OCI-LY7 (cell line): ENCODE measurements around the gene BCS1L. TPM values are rescaled to one million over a fixed set of nuclear protein-coding genes. Genes with fewer than 3 reads are reported as not detected.

Experiments
- BruUV-seq: library from RNA; stranded (reverse); fragments of 400-500 nt; replicated peaks from 2 replicates; lab custom pipeline; 2021; lab: Mats Ljungman, UMichigan
- CTCF ChIA-PET: fragments of 300-600 bp; sonication (Branson Sonifier 250); formaldehyde crosslinking; loops from one replicate; lab custom pipeline; 2022; ENCODE audit warnings: antibody characterized with exemption; ENCODE audit not compliant: unreplicated experiment; lab: Charles Lee
- POLR2A ChIA-PET: fragments of 300-600 bp; sonication (Branson Sonifier 250); formaldehyde crosslinking; loops from one replicate; lab custom pipeline; 2022; ENCODE audit warnings: antibody characterized with exemption; lab: Charles Lee
- DNase-seq: peaks from one replicate; pipeline ENCODE4 v3.0.0-alpha.2; 2015; ENCODE audit warnings: low spot score
- H2AFZ ChIP-seq: fragments of 200-600 bp; sonication (generic), shearing (Covaris generic); 2 replicates; pipeline ENCODE4 v1.6.1; 2014; ENCODE audit warnings: mild to moderate bottlenecking, antibody characterized with exemption, low read length, moderate library complexity
- H3K27ac ChIP-seq: fragments of 200-600 bp; sonication (generic); 2 replicates; pipeline ENCODE4 v1.5.1; 2014; ENCODE audit warnings: mixed run types, low read depth, mild to moderate bottlenecking, moderate library complexity, low read length, inconsistent platforms; ENCODE audit not compliant: poor library complexity, severe bottlenecking
- H3K36me3 ChIP-seq: fragments of 200-600 bp; sonication (generic); 2 replicates; pipeline ENCODE4 v1.6.1; 2014; ENCODE audit warnings: mild to moderate bottlenecking, antibody characterized with exemption, low read length, moderate library complexity, mixed read lengths; ENCODE audit not compliant: insufficient read depth
- H3K4me1 ChIP-seq: fragments of 200-600 bp; sonication (generic); 2 replicates; pipeline ENCODE4 v1.5.1; 2014; ENCODE audit warnings: mild to moderate bottlenecking, low read length; ENCODE audit not compliant: insufficient read depth, poor library complexity, severe bottlenecking
- H3K4me2 ChIP-seq: fragments of 200-600 bp; sonication (generic); 2 replicates; pipeline ENCODE4 v1.6.1; 2014; ENCODE audit warnings: mild to moderate bottlenecking, low read length
- H3K4me3 ChIP-seq: fragments of 200-600 bp; sonication (generic); 2 replicates; pipeline ENCODE4 v1.5.1; 2014; ENCODE audit warnings: mild to moderate bottlenecking, low read depth, low read length; ENCODE audit not compliant: poor library complexity, severe bottlenecking
- H3K79me2 ChIP-seq: fragments of 200-600 bp; sonication (generic); 2 replicates; pipeline ENCODE4 v1.6.1; 2016; ENCODE audit warnings: low read depth, mild to moderate bottlenecking, low read length, moderate library complexity, mixed read lengths; ENCODE audit not compliant: insufficient read depth
- H3K9me2 ChIP-seq: fragments of 200-600 bp; sonication (generic); 2 replicates; pipeline ENCODE4 v1.6.1; 2016; ENCODE audit warnings: mild to moderate bottlenecking, low read length, mixed read lengths; ENCODE audit not compliant: insufficient read depth
- H3K9me3 ChIP-seq: fragments of 200-600 bp; sonication (generic); 2 replicates; pipeline ENCODE4 v1.6.1; 2014; ENCODE audit warnings: mild to moderate bottlenecking, mixed run types, low read length, mixed read lengths
- H4K20me1 ChIP-seq: fragments of 200-600 bp; sonication (generic); 2 replicates; pipeline ENCODE4 v1.6.1; 2014; ENCODE audit warnings: mild to moderate bottlenecking, antibody characterized with exemption, low read length, moderate library complexity, mixed read lengths; ENCODE audit not compliant: insufficient read depth
- EZH2phosphoT487 ChIP-seq: fragments of 200-600 bp; sonication (generic); IDR thresholded peaks from 2 replicates; pipeline ENCODE4 v1.6.1; 2018; ENCODE audit warnings: low read depth, borderline replicate concordance, mild to moderate bottlenecking, mixed run types, antibody characterized with exemption, low read length, moderate library complexity, mixed read lengths
- intact Hi-C: fragments of 100-400 bp; cut with micrococcal nuclease; formaldehyde crosslinking; loops from one replicate; pipeline ENCODE4 v1.10.0; 2022; ENCODE audit not compliant: unreplicated experiment
- total RNA-seq, 2 experiments: library from RNA; depleted of rRNA in 1 of 2; stranded (reverse); fragments of >200 nt in 1 of 2; shearing (Covaris generic) in 1 of 2; gene quantifications; 2 replicates each; pipeline ENCODE4 v1.2.3, GENCODE V29; 2014 to 2022
- TF ChIP-seq, protein P1 (sequence below): fragments of 200-600 bp; sonication (generic); conservative IDR thresholded peaks from 2 replicates; pipeline ENCODE4 v1.5.1; 2014; ENCODE audit warnings: mild to moderate bottlenecking, antibody characterized with exemption, low read length, moderate library complexity, mixed read lengths

The BCS1L gene
- total RNA-seq, 2 experiments from 2014 or later = 48.0 to 54.9 TPM

DNA sequence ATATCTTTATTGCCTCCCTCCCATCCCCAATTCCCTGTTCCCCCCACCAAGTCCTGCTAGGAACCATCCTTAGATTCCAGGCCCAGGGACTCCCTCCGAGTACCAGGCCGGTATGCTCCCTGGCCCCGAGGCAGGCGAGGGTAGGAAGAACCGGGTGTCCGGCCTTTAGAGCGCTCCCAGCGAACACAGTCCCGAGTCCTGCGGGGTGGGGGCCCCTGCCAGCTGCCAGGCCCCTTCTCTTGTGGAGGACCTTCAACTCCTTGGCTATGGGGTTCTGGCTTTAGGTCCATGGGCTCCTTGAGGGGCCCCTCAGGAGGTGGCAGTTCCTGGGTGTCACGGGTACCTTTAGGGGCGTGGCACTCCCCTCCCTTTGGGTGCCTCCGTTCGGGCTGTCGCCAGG, 4.4 kb downstream of the BCS1L start:
- intact Hi-C loops = no loop called here
- no peaks in the 10 kb centered on the region for H4K20me1 ChIP-seq
- TF ChIP-seq, protein P1, sequence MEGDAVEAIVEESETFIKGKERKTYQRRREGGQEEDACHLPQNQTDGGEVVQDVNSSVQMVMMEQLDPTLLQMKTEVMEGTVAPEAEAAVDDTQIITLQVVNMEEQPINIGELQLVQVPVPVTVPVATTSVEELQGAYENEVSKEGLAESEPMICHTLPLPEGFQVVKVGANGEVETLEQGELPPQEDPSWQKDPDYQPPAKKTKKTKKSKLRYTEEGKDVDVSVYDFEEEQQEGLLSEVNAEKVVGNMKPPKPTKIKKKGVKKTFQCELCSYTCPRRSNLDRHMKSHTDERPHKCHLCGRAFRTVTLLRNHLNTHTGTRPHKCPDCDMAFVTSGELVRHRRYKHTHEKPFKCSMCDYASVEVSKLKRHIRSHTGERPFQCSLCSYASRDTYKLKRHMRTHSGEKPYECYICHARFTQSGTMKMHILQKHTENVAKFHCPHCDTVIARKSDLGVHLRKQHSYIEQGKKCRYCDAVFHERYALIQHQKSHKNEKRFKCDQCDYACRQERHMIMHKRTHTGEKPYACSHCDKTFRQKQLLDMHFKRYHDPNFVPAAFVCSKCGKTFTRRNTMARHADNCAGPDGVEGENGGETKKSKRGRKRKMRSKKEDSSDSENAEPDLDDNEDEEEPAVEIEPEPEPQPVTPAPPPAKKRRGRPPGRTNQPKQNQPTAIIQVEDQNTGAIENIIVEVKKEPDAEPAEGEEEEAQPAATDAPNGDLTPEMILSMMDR = no peak
- TF ChIP-seq EZH2phosphoT487 = no peak
- peaks cover 9% of the 10 kb centered on the region for H3K4me1 ChIP-seq
- no peaks in the 10 kb centered on the region for H3K9me3 ChIP-seq
- H3K9me2 ChIP-seq = no peaks in the 10 kb centered on the region
- BruUV-seq = no TSS peak
- ChIA-PET POLR2A (no interaction called here), CTCF (no interaction called here)
- H2AFZ ChIP-seq = no peak overlapping the region
- no peak overlapping the region for H3K4me3 ChIP-seq
- no peak for DNase-seq
- peaks cover 73% of the 10 kb centered on the region for H3K36me3 ChIP-seq
- H3K79me2 ChIP-seq = peaks cover 13% of the 10 kb centered on the region; the same call in 1 of the 2 replicates
- H3K4me2 ChIP-seq = no peak overlapping the region
- H3K27ac ChIP-seq = no peak overlapping the region

DNA sequence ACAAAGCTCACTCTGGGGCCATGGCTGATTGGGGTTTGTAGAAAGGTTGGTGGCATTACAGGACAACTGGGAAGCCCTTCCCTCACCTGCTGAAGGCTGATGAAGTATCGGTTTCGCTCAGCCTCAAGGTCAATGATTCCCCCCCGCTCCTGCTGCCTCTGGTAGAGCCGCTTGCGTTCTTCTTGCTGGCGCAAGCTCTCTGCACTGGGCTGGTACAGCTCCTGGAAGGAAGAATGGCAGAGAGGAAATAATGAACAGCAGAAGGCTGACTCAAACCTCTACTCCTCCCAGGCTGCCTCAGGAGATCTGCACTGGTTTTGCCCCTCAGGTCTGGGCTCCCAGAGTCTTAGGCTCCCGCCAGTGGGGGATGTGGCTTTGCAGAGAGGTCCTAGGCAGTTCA, 5.2 kb downstream of the BCS1L start:
- Histone ChIP-seq H3K9me3 (no peaks in the 10 kb centered on the region), H3K27ac (no peak overlapping the region), H4K20me1 (no peaks in the 10 kb centered on the region), H3K36me3 (peaks cover 73% of the 10 kb centered on the region), H3K4me2 (no peak overlapping the region), H3K4me3 (no peak overlapping the region), H2AFZ (no peak overlapping the region), H3K4me1 (peaks cover 9% of the 10 kb centered on the region), H3K9me2 (no peaks in the 10 kb centered on the region), H3K79me2 (peaks cover 12% of the 10 kb centered on the region; the same call in 1 of the 2 replicates)
- POLR2A ChIA-PET = no interaction called here
- TF ChIP-seq EZH2phosphoT487 = no peak
- TF ChIP-seq, protein P1 = no peak
- intact Hi-C loops = no loop called here
- no TSS peak for BruUV-seq
- no peak for DNase-seq
- CTCF ChIA-PET = no interaction called here

DNA sequence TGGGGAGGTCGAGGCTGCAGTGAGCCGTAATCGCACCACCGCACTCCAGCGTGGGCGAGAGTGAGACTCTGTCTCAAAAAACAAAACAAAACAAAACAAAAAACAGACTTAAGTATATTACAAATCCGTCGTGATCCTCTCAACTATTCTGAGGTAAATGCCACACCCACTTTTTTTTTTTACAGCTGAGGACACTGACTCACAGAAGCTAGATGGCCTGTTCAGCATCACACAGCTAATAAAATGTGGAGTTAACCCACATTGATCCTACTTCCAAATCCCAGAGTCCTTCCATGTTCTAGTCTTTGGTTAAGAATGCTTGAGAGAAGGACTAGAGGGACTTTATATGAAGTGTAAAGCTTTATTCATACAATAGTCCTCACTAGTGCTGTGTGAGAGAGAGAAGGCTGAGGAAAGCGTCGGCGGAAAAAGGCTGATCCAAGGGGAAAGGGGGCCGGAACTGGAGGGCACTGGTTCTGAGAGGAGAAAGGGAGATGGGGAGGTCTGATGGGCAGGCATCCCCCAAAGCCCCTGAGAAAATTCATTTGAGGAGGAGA, 11.7 kb downstream of the BCS1L start:
- H2AFZ ChIP-seq = peak overlapping the region; percentile 92; the same call in 1 of the 2 replicates
- CTCF ChIA-PET = interaction anchor here (1.0 to 2.7 kb wide), 3 partner anchors 11 to 16 kb away, joined by 3 to 16 read pairs (median 3); partner anchors contain the start of genes BCS1L and ZNF142
- H3K9me3 ChIP-seq = no peaks in the 10 kb centered on the region
- H3K4me2 ChIP-seq = peak overlapping the region; percentile 90
- peaks cover 13% of the 10 kb centered on the region for H3K4me1 ChIP-seq
- peaks cover 22% of the 10 kb centered on the region for H3K36me3 ChIP-seq
- H3K79me2 ChIP-seq = peaks cover 8% of the 10 kb centered on the region; the same call in 1 of the 2 replicates
- H4K20me1 ChIP-seq = no peaks in the 10 kb centered on the region
- TSS peak; percentile 86 for BruUV-seq
- TF ChIP-seq, protein P1 = no peak
- no peak for TF ChIP-seq EZH2phosphoT487
- intact Hi-C loops = loop anchor here (1.0 kb wide), 1 partner anchor 12 kb away; the partner anchor contains the start of genes BCS1L and ZNF142
- POLR2A ChIA-PET = interaction anchor here (0.6 to 4.6 kb wide), 8 partner anchors 12 to 930 kb away, joined by 3 to 55 read pairs (median 4); partner anchors contain the start of genes BCS1L and ZNF142
- H3K9me2 ChIP-seq = no peaks in the 10 kb centered on the region
- peak overlapping the region; percentile 80 for H3K4me3 ChIP-seq
- H3K27ac ChIP-seq = peak overlapping the region; percentile 30
- DNase-seq = no peak
